HS-27A (cell line): ENCODE measurements around the gene MMP24.
A peak's percentile ranks its signal among the peaks of the same experiment; 100 is the strongest.
"Not testable (repeated sequence)": the region's sequence is repeated elsewhere in the genome, so short reads cannot be mapped to it uniquely, and the experiment has no call there.

Experiments
- DNase-seq: peaks from one replicate; pipeline ENCODE4 v3.0.0-alpha.2; 2012; ENCODE audit warnings: low read depth, missing footprints

MMP24 gene

GRCh38 chr20:35257175-35257909 is 30.9 kb downstream of the MMP24 start:
- DNase-seq, result peak; percentile 33

- DNase-seq, result no peak
Observed at GRCh38 chr20:35260426-35260825, 33.9 kb downstream of the MMP24 start.

GRCh38 chr20:35262321-35262720 is 35.8 kb downstream of the MMP24 start:
- DNase-seq, result not testable (repeated sequence)

DNA sequence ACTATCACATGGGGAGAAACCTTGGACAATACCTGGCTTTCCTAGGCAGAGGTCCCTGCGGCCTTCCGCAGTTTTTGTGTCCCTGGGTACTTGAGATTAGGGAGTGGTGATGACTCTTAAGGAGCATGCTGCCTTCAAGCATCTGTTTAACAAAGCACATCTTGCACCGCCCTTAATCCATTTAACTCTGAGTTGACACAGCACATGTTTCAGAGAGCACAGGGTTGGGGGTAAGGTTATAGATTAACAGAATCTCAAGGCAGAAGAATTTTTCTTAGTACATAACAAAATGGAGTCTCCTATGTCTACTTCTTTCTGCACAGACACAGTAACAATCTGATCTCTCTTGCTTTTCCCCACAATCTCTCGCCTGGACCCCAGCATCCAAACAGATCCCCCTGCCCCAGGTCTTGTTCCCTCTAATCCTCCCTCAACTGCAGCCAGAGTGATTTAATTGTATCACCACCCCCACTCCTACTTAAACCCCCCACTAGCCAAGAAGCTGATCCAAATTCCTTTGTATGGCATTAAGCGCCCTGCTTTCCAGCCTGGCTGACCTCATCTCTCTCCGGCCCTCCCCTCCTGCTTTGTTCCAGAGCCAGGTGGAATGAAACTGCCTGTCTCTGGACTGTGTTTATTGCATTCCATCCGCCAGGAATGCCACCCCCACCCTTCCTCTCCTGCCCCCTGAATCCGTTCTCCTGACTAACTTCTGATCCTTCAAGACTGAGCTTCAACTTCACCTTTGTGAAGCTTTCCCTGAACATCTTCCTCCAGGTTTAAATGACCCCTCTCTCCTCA is 36.4 kb downstream of the MMP24 start:
- peak; percentile 46 for DNase-seq

- DNase-seq, result no peak
Observed at GRCh38 chr20:35263532-35264341, 37.2 kb downstream of the MMP24 start.

DNA sequence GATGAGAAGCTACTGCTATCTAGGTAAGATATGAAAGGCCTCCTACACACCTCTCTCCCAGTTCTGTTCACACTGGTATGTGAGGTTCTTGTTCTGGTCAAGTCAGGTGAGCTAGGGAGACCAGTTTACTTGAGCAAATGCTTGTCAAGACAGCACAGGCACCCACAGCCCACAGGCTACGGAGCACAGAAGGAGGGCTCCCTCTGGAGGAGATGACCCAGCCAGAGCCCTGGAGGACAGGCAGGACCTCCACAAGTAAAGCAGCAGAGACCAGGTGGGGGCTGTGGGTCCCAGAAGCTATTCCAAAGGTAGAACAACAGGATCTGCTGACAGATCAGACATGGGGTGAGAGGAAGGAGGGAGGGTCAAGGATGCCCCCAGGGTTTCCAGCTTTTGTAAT is 38.3 kb downstream of the MMP24 start:
- no peak for DNase-seq

DNA sequence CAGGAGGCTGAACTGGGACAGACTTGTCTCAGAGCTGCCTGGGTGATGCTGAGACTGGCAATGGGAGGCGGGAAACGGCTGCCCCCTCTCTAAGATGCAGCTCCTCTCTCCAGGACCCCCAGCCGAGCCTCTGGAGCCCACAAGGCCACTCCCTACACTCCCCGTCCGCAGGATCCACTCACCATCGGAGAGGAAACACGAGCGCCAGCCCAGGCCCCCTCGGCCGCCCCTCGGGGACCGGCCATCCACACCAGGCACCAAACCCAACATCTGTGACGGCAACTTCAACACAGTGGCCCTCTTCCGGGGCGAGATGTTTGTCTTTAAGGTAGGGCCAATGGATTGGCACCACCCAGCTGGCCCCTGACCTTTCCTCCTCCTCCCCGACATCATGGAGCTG is 40.6 kb downstream of the MMP24 start:
- DNase-seq, result no peak

GRCh38 chr20:35269055-35269781 is 42.7 kb downstream of the MMP24 start:
- peak; percentile 35 for DNase-seq

DNA sequence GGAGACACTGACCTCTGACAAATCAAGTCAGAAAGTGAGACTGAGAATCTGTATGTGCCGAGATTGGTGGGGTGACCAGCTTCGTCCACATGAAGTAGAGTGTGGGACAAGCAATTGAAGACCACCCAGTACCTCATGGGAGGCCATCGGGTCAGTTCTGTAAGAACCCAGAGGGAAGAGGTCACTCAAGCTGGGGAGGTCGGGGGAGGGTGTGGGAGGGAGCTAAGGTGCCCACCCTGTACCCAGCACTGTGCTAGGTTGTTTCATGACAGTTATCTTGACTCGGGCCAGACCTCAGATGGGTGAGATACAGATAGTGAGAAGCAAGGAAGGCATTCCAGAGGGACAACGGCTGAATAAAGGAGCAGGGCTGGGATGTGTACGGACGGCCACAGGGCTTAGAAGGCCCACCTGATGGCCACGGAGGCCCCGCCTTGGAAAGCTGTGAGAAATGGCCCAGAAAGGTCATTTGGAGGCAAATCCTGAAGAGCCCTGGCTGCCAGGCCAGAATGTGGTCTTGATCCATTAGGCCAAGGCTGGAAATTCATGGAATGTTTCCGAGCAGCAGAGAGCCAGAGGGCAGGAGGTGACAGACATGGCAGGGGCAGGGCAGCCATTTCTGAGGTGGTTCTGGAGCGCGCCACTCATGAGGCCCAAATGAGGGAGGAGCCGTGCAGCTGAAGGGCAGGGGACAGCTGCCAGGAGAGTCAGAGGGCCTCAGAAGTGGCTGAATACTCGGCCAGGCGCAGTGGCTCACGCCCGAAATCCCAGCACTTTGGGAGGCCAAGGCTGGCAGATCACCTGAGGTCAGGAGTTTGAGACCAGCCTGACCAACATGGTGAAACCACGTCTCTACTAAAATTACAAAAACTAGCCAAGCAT is 43.8 kb downstream of the MMP24 start:
- DNase-seq, result no peak

DNA sequence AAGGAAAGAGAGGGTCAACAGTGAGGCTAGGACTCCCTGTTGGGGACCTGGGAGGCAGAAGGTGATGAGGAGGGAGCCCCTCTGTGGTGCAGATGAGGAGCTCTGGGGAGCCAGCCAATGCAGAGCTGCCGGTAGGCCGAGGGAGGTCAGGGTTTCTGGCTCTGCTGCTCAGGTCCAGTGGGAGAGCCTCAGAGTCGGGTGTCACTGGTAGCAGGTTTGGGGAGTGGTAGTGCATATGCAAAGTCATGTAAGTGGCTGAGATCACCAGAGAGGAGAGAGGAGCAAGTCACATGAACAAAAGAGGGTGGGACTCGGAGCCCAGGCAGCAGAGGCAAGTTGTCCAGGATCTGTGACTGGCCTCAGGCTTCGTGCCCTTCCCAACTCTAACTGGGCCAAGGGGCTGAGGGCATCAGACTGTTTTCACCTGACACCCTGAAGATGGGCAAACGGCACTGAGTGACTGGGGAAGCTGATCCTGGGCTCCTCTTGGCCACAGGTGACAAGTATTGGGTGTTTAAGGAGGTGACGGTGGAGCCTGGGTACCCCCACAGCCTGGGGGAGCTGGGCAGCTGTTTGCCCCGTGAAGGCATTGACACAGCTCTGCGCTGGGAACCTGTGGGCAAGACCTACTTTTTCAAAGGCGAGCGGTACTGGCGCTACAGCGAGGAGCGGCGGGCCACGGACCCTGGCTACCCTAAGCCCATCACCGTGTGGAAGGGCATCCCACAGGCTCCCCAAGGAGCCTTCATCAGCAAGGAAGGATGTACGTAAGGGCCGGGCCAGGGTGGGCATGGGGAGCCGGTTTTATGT is 44.8 kb downstream of the MMP24 start:
- DNase-seq, result no peak

- DNase-seq, result no peak
Observed at GRCh38 chr20:35271904-35272303, 45.4 kb downstream of the MMP24 start.

- DNase-seq, result no peak
Observed at GRCh38 chr20:35273449-35274171, 47.1 kb downstream of the MMP24 start.

DNA sequence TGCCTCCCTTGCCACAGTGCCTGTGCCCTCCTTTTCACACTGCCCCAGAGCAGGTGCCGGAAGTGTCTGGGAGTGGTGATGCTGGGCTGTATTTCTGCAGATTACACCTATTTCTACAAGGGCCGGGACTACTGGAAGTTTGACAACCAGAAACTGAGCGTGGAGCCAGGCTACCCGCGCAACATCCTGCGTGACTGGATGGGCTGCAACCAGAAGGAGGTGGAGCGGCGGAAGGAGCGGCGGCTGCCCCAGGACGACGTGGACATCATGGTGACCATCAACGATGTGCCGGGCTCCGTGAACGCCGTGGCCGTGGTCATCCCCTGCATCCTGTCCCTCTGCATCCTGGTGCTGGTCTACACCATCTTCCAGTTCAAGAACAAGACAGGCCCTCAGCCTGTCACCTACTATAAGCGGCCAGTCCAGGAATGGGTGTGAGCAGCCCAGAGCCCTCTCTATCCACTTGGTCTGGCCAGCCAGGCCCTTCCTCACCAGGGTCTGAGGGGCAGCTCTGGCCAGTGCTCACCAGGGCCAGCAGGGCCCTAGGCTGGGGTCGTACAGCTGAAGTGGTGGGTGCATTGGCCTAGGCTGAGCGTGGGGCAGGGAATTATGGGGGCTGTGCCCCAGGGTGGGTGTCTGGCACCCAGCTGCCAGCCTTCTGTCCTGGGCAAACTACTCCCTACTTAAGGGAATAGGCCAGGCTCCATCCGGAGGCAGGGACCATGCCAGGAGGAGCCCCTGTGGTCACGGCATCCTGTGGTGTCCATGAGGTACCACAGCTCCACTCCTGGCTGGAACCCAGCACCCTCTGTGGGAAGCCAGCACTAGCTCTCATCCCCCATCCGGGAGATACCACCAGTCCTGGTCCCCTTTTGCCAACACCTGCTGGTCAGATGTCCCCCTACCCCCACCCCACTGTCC is 47.9 kb downstream of the MMP24 start:
- no peak for DNase-seq

GRCh38 chr20:35275741-35276251 is 49.3 kb downstream of the MMP24 start:
- DNase-seq, result no peak

DNA sequence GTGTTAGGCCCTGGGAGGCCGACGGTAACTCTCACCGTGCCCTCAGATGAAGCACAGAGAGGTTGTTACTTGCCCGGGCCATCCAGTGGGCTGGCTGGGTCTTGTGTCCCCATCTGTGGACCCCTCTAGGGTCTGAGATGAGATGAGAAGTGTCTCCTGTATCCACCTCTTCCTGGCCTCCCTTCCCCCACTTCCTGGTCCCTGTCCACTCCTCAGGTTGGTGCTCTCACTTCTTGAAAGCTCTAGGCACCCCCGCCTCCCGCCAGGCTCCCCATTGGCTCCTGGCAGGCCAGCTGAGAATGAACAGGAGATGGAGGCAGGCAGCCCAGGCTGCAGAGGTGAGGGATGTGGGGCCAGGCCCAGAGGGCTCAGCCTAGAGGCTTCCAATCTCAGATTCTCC is 49.9 kb downstream of the MMP24 start:
- no peak for DNase-seq

GRCh38 chr20:35277127-35277526 is 50.6 kb downstream of the MMP24 start:
- no peak for DNase-seq

DNA sequence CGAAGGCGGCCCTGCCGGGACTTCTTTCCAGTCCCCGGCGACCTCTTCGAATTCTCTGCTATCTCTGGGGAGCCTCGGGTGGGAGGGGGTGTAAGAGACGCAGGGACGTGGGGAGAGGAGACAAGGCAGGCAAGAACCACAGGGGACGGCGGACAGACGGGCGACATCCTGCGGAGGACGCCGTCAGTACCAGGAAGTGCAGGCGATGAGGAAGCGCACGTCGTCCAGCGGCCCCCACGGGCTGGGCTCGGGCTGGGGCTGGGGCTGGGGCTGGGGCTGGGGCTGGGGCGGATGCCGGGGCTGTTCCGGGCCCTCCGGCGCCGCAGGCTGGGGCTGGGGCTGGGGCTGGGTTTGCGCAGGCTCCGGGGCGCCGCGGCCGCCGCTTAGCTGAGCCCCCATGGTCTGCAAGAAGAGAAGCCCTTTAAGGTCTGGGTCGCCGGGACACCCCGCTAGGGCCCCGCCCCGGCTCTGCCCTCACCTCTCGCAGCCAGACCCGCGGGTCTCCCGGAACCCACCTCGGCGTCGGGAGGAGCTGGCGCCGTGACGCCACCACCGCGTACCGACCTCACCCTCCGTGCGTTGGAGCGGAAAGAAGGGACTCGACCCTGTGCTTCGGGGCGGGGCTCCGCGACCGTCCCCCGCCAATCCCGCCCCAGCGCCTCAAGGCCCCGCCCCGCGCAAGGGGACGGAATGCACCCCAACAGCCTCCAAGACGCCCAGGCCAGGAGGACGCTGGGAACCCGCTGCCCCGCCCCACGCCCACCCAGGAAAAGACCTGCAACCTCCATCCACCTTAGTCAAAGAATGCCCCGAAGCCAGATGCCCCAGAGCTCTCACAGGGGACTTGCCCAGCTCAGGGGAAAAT is 51.3 kb downstream of the MMP24 start, which contains the start of gene MMP24OS:
Gene MMP24OS (minus strand): TSS at position 592 of the 865 bp plus-strand sequence. CDS start 193 bp downstream, at position 399.
- DNase-seq, result no peak
